ENCODE data around the gene LRP1. TPM values are rescaled to one million over a fixed set of nuclear protein-coding genes. Genes with fewer than 3 reads are reported as not detected.

The LRP1 gene
- total RNA-seq = 29.8 and 32.9 TPM in 2 replicates

DNA sequence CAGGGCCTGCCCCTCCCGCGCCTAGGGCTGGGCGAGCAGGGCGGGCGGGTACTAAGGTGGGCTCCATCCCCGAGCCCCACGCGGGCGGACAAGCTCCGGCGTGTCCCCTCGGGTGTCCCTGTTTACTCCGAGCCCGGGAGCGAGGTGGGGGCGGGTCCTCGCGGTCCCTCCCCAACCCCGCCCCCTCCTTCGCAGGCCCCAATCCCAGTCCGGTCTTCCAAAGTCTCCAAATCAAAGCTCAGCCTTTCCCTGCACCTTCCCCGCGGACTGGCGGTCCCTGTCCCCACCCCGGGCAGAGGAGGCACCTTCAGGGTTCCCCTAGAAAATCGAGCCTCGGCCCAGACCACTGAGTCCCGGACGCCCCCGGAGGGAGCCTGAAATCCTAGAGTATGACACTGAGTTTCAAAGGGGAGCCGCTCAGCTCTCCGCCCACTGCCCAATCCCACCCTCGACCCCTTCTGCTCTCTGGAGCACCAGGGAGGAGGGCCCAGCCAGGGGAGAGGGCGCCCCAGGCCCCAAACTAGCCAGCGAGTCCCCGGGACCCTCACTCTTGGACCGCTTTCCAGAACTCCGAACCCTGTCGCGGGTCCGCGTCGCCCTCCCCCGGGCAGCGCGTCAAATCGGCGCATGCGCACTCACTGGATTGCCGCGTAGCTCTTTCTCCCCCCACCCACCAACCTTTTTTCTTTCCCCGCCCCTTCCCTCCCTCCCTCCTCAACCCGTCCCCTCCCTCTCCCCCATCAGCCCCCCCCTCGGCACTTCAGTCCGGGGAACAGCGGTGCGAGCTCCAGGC is at the start of gene LRP1:
Gene LRP1, plus strand, starts transcription at position 758 of the 793 bp plus-strand sequence. CDS start 482 bp downstream, outside the sequence.

DNA sequence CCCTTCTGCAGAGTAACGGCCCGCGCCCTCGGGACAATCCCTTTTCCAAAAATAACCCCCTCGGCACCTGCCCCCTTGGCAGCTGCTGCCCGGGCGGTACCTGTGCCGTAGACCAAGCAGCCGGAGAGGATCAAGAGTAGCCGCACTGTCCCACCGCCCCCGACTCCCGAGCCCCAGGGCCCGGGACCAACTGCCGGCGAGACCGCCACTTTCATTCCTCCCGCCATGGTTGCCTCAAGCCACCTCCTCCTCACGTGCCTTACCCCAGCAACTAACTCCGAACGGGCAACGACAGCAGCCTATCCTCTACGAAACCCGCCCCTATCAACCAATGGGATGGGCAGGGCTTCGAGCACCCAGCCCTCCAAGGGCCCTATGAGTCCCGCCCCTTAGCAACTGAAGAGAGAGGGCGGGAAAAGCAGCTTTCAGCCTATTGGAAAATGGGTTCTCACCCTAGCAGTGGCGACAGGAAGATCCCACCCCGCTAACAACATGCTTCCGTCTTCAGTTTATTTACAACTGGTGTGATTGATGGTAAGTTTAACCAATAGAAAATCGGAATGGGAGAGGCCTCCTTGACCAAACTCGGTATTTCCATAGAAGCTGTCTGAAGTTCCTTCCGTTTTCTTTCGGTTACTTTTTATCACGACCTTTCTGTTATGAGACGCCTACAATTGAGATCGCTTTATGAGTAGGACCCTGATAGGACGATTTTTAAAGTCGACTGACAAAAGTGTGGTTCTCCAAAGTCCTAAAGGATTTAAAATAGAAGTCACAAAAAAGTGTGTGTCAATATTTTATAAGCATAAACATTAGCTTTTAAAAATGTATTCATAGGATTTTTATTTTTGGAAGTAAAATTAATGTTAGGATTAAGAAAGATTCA is 49.5 kb upstream of the LRP1 start, which contains the start of gene NEMP1:
Gene NEMP1, minus strand, starts transcription at position 273 of the 886 bp plus-strand sequence. Its CDS starts 46 bp downstream, at position 227.

DNA sequence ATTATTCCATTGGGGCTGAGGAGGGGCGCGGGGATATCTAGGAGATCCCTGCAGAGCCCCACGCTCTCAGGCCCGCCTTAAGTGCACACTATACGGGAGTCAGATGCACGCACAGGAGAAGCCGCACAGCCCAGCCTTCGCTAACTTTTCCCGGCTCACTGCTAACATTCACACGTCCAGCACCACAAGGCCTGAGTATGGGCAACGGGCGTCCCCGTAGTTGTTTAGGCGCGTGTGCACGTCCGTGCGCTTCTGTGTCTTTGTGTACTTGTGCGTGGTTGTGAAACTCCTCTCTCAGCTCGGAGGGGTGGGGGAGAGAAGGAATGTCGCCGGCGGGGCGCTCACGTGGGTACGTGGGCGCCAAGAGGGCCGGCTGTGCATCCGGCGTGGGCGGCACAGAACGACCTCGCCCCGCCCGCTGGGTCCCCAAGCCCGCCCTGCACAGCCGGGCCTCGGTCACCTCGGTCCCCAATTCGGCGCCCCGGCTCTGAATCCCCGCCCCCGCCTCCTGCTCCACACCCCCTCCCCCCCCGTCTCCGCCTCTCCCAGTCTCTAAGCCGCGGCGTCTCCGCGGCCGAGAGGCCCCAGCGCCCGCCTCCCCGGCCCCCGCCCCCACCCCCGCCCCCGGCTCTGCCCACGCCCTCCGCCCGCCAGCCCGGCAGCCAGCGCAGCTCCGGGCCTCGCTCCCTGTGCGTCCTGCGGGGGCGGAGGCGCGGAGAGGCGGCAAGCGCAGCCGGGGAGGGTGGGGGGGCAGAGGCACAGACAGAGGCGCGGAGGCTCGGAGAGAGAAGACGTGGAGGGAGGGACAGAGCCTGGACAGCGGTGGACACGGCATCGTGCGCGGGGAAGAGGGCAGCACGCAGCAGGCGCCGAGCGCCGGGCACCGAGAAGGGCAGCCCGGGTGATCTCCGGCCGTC is 39.7 kb upstream of the LRP1 start, which contains the start of gene NAB2:
Gene NAB2, plus strand, starts transcription at position 761 of the 917 bp plus-strand sequence. CDS start 158 bp downstream, outside the sequence.

DNA sequence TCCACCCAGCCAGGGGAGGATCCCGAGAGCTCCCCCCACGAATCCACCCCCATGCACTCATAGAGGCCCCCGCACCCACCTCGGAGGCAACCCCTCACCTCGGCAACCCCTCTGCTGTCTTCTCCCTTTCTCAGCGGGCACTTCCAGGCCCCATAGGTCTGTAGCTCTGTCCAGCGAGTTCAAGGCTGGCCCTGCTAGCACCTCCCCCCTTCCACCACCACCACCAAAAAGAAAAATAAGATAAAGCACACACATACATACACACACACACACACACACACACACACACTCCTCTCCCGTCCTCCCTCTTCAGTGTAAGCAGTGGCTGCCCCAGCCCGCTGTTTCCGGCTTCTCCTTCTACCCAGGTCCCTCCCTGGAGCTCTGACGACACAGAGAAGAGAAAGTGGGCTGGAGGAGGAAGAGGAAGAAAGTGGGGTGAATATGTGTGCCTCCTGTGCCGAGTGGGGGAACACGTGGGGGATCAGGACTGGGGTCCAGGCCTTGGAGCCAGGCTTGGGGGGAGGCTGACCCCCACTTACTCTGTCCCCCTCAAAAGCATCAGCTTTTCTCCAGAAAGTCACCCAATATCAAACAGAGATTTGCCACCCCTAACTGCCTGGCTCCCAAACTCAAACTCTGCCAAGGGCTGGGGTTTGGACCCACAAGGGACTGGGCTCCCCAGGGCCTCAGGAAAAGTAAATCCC is 17.1 kb upstream of the LRP1 start, which contains the start of gene STAT6:
Gene STAT6, minus strand, starts transcription at position 332 of the 704 bp plus-strand sequence. CDS start 3,084 bp downstream, outside the sequence.

DNA sequence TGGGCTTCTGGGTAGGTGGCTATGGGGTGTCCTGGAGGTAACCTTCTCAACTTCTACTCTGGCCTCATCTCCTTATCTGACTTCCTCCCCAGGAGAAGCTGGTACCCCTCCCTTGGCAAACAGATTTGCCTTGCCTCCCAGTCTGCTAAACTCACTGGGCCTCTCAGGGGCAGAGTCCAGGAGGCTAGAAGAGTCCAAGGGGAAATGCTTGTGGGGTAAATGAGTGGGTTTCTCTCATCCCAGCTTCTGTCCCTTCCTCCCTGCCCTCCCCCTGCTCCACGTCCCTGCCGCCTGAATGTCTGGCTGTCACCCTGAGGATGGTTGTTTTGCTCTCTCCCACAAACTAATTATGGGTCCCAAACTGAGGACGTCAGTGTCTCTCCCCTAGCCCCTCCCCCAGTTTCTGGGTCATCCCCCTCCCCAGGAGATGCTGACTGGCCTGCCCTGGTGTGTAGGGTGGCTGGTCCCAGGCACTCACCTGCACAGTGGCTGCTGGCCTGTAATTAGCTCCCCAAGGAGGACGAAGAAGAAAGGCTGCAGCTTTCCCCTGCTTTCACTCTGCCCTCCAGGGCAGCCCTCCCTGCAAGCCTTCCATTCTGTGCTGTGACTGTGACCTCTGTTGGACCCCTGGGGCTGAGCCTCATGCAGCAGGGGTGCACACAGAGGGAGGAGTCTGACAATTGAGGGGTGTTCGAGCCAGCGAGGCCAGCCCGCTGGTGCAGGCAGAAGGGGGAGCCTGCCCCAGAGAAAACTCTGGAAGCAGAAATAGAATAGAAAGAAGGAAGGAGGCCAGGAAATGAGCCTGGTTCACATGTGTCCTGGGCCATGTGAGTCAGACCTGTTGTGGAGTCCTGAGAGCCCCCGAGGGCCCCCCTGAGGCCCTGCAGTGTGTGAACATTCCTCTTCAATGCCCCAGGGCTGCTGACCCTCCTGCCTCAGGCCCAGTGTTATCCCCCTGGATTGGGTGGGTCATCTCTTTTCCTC is 19.0 kb downstream of the LRP1 start, which contains the start of gene LRP1-AS:
Gene LRP1-AS, minus strand, starts transcription at position 659 of the 984 bp plus-strand sequence.

DNA sequence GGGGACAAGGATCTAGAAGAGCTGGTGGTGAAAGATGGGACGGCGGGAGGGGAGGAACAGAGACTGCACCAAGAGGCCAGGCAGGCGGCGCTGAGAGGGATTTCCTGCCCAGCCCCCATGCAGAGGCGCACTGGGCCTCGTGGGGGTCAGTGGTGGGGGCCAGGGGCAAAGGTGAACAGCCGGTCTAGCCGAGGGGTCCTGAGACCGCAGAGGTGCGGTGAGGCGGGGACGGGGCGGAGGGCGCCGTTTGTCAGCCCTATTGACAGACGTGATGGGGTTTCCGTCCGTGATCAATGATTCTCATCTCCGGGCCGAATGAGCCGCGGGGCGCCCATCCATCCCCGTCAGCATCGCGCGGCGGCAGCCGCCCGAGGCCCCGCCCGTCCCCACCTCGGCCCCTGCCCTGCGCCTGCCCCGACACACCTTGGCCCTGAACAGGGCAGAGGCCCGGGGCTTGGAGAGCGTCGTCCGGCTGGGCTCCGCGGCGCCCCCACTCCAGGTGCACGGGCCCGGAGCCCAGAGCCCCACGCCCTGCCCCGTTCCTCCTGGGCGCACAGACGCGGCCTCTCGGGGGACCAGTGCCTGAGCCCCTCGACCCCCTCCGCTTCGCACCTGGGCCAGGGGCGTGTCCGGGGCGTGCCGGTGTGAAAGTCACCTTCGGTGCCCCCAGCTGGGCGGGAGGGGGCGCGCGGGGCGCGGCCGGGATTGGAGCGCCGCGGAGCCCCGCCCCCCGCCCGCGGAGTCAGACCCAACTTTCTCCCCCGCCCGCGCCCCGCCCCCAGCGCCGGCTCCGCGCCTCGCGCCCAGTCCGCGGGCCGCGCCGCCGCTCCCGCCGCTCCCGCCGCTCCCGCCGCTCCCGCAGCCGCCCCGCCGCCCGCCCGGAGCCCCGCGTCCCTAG is 88.0 kb downstream of the LRP1 start, which contains the start of gene NXPH4:
Gene NXPH4, plus strand, starts transcription at position 781 of the 898 bp plus-strand sequence. CDS start 176 bp downstream, outside the sequence.

DNA sequence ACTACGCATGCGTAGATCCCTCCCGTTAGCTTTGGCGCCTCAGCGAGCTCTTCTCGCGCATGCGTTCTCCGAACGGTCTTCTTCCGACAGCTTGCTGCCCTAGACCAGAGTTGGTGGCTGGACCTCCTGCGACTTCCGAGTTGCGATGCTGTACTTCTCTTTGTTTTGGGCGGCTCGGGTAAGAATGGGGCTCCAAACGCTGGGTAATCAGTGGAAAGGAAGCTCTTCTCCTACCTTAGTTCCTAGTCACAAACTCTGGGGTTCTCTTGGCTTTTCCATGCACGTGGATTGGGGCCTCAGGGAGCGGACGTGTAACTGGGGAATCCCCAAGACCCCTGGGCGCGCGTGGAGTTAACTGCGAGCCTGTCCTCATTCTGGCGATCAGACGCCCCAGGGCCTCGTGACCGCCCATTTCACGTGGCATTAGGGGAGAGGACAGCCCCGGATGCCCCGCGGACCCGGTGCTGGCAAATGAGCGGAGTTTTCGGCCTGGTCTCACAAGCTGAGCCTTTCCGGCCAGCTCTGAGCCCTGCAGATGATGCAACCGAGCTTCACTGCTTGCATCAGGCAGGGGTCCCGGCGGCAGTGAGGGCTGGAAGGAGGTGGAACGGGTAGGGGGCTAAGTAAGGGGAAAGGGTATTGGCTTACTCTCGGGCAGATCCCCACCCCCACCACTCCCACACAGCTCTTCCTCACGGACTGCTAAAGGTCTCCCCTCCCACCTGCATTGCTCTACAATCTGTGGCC is 101.5 kb downstream of the LRP1 start, which contains the start of gene SHMT2:
Gene SHMT2, plus strand, starts transcription at position 78 of the 747 bp plus-strand sequence. Its CDS starts 68 bp downstream, at position 146.

DNA sequence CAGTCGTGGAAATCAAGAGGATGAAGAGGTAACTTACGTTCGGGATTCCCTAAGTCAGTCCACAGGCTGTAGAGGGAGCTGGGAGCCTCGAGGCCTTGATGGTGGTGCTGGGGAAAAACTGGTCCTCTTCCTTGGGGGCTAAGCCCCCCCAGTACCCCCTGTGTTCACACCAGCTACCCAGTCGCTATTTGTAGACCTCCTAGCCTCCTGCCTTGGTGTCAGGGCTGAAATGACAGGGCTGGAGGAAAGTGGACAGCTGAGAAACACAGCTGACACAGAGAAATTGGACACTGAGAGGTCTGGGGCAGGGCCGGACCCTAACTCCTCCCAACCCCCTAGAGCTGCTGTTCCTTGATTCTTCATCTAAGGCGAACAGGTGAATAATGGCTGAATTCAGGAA is 122.7 kb downstream of the LRP1 start, which contains the start of gene STAC3:
Gene STAC3, minus strand, starts transcription at position 232 of the 400 bp plus-strand sequence. CDS start 1,551 bp downstream, outside the sequence.

Other genes with a start within 250 kb of the LRP1 start
- gene SDR9C7, start 194.1 kb upstream of the LRP1 start, total RNA-seq = not detected in 2 replicates
- under 0.01 TPM in 1 of 2 replicates, not detected in the other for gene RDH16, start 170.9 kb upstream of the LRP1 start, total RNA-seq
- 2.8 and 3.4 TPM in 2 replicates for gene ZBTB39, start 121.9 kb upstream of the LRP1 start, total RNA-seq
- gene TAC3, start 112.0 kb upstream of the LRP1 start, total RNA-seq = 0.34 TPM in 1 of 2 replicates, not detected in the other
- gene MYO1A, start 78.4 kb upstream of the LRP1 start, total RNA-seq = not detected in 2 replicates
- 9.5 and 11.4 TPM in 2 replicates for gene NEMP1, start 49.7 kb upstream of the LRP1 start, total RNA-seq
- 45.7 and 49.2 TPM in 2 replicates for gene NAB2, start 39.4 kb upstream of the LRP1 start, total RNA-seq
- gene STAT6, start 17.1 kb upstream of the LRP1 start, total RNA-seq = 64.7 and 73.6 TPM in 2 replicates
- not detected in 2 replicates for gene LRP1-AS, start 19.1 kb downstream of the LRP1 start, total RNA-seq
- gene NXPH4, start 88.3 kb downstream of the LRP1 start, total RNA-seq = 0.50 and 1.5 TPM in 2 replicates
- gene SHMT2, start 101.2 kb downstream of the LRP1 start, total RNA-seq = 293 and 322 TPM in 2 replicates
- 0.50 and 0.59 TPM in 2 replicates for gene STAC3, start 122.7 kb downstream of the LRP1 start, total RNA-seq

Data from bronchus fibroblast of lung (primary cell).